ENCODE data around the gene SLC23A2.

SLC23A2 gene

DNA sequence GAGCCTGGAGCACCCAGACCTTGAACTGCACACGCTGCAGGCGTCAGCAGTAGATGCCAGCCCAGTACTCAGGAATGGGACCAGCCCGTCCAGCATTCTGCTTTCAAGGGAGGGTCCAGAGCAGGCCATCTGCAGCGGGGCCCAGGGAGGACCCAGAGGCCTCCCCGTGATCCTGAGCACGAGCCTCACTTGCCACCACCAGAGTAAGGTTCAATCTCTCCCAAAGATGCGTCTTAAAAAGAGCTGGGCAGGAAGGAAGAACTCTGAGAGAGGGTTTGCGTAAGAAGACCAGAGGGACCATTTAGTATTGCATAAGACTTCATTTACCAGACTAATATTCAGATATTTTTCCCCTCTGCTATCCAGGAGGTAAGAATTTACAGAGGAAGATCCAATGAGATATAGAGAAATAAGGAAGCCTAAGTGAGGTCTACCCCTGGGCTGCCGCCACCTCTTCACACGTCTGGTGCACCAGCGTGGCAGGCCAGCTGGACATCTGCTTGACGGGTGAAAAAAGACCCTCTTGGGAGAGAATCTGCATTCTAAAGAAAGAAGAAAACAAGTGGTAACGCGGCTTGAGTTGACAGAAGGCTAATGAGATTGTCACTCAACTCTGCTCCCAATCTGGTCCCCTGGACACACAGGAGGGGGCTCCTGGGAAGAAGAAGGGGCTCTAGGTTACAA is 172.3 kb downstream of the SLC23A2 start:
- ATAC-seq: no peak
- TF ChIP-seq CSDC2 (CRISPR knock-in tag; IDR thresholded peaks at IDR 0.05) (no peak), ZFP30 (CRISPR knock-in tag; IDR thresholded peaks at IDR 0.05) (no peak)
- TF ChIP-seq, protein P1, sequence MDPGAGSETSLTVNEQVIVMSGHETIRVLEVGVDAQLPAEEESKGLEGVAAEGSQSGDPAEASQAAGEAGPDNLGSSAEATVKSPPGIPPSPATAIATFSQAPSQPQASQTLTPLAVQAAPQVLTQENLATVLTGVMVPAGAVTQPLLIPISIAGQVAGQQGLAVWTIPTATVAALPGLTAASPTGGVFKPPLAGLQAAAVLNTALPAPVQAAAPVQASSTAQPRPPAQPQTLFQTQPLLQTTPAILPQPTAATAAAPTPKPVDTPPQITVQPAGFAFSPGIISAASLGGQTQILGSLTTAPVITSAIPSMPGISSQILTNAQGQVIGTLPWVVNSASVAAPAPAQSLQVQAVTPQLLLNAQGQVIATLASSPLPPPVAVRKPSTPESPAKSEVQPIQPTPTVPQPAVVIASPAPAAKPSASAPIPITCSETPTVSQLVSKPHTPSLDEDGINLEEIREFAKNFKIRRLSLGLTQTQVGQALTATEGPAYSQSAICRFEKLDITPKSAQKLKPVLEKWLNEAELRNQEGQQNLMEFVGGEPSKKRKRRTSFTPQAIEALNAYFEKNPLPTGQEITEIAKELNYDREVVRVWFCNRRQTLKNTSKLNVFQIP (CRISPR knock-in tag; IDR thresholded peaks at IDR 0.05; ENCODE audit: borderline replicate concordance, low read depth): no peak

GRCh38 chr20:4821590-4821989 is 179.7 kb downstream of the SLC23A2 start:
- TF ChIP-seq ESRRG (CRISPR knock-in tag; IDR thresholded peaks at IDR 0.05): no peak
- no peak for TF ChIP-seq TCF4 (CRISPR knock-in tag; IDR thresholded peaks at IDR 0.05; ENCODE audit: borderline replicate concordance)
- TF ChIP-seq RARB (CRISPR knock-in tag; IDR thresholded peaks at IDR 0.05): no peak
- TF ChIP-seq, protein P2, sequence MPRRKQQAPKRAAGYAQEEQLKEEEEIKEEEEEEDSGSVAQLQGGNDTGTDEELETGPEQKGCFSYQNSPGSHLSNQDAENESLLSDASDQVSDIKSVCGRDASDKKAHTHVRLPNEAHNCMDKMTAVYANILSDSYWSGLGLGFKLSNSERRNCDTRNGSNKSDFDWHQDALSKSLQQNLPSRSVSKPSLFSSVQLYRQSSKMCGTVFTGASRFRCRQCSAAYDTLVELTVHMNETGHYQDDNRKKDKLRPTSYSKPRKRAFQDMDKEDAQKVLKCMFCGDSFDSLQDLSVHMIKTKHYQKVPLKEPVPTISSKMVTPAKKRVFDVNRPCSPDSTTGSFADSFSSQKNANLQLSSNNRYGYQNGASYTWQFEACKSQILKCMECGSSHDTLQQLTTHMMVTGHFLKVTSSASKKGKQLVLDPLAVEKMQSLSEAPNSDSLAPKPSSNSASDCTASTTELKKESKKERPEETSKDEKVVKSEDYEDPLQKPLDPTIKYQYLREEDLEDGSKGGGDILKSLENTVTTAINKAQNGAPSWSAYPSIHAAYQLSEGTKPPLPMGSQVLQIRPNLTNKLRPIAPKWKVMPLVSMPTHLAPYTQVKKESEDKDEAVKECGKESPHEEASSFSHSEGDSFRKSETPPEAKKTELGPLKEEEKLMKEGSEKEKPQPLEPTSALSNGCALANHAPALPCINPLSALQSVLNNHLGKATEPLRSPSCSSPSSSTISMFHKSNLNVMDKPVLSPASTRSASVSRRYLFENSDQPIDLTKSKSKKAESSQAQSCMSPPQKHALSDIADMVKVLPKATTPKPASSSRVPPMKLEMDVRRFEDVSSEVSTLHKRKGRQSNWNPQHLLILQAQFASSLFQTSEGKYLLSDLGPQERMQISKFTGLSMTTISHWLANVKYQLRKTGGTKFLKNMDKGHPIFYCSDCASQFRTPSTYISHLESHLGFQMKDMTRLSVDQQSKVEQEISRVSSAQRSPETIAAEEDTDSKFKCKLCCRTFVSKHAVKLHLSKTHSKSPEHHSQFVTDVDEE (CRISPR knock-in tag; IDR thresholded peaks at IDR 0.05): no peak
- TF ChIP-seq ZNF70 (CRISPR knock-in tag; IDR thresholded peaks at IDR 0.05): no peak
- TF ChIP-seq ZNF565 (CRISPR knock-in tag; conservative IDR thresholded peaks at IDR 0.05; ENCODE audit: low read depth): no peak
- no peak for TF ChIP-seq SNAI2 (CRISPR knock-in tag; IDR thresholded peaks at IDR 0.05)
- TF ChIP-seq PPARA (CRISPR knock-in tag; IDR thresholded peaks at IDR 0.05; ENCODE audit: borderline replicate concordance): no peak
- TF ChIP-seq, protein P1 (CRISPR knock-in tag; IDR thresholded peaks at IDR 0.05; ENCODE audit: borderline replicate concordance, low read depth): no peak
- no peak for TF ChIP-seq ZC3H10 (CRISPR knock-in tag; IDR thresholded peaks at IDR 0.05)
- no peak for TF ChIP-seq ISL1 (CRISPR knock-in tag; IDR thresholded peaks at IDR 0.05)
- TF ChIP-seq, protein P3, sequence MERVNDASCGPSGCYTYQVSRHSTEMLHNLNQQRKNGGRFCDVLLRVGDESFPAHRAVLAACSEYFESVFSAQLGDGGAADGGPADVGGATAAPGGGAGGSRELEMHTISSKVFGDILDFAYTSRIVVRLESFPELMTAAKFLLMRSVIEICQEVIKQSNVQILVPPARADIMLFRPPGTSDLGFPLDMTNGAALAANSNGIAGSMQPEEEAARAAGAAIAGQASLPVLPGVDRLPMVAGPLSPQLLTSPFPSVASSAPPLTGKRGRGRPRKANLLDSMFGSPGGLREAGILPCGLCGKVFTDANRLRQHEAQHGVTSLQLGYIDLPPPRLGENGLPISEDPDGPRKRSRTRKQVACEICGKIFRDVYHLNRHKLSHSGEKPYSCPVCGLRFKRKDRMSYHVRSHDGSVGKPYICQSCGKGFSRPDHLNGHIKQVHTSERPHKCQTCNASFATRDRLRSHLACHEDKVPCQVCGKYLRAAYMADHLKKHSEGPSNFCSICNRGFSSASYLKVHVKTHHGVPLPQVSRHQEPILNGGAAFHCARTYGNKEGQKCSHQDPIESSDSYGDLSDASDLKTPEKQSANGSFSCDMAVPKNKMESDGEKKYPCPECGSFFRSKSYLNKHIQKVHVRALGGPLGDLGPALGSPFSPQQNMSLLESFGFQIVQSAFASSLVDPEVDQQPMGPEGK (CRISPR knock-in tag; IDR thresholded peaks at IDR 0.05; ENCODE audit: borderline replicate concordance): no peak
- TF ChIP-seq, protein P4, sequence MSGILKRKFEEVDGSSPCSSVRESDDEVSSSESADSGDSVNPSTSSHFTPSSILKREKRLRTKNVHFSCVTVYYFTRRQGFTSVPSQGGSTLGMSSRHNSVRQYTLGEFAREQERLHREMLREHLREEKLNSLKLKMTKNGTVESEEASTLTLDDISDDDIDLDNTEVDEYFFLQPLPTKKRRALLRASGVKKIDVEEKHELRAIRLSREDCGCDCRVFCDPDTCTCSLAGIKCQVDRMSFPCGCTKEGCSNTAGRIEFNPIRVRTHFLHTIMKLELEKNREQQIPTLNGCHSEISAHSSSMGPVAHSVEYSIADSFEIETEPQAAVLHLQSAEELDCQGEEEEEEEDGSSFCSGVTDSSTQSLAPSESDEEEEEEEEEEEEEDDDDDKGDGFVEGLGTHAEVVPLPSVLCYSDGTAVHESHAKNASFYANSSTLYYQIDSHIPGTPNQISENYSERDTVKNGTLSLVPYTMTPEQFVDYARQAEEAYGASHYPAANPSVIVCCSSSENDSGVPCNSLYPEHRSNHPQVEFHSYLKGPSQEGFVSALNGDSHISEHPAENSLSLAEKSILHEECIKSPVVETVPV (CRISPR knock-in tag; IDR thresholded peaks at IDR 0.05): no peak
- no peak for TF ChIP-seq ZFP3 (CRISPR knock-in tag; IDR thresholded peaks at IDR 0.05)
- no peak for TF ChIP-seq OSR1 (CRISPR knock-in tag; IDR thresholded peaks at IDR 0.05)
- TF ChIP-seq CREB5 (CRISPR knock-in tag; IDR thresholded peaks at IDR 0.05; ENCODE audit: low read depth): no peak
- TF ChIP-seq CSDC2 (CRISPR knock-in tag; IDR thresholded peaks at IDR 0.05): no peak
- TF ChIP-seq ZNF8 (CRISPR knock-in tag; IDR thresholded peaks at IDR 0.05): no peak
- TF ChIP-seq GLIS3 (CRISPR knock-in tag; IDR thresholded peaks at IDR 0.05): no peak
- TF ChIP-seq ZFP30 (CRISPR knock-in tag; IDR thresholded peaks at IDR 0.05): no peak
- no peak for ATAC-seq

Data from SK-N-SH treated with all-trans-retinoic acid at 6 μM for 48 hours (cell line).